ENCODE data around the gene REC8. TPM values are rescaled to one million over a fixed set of nuclear protein-coding genes. Genes with fewer than 3 reads are reported as not detected.

REC8 gene, protein sequence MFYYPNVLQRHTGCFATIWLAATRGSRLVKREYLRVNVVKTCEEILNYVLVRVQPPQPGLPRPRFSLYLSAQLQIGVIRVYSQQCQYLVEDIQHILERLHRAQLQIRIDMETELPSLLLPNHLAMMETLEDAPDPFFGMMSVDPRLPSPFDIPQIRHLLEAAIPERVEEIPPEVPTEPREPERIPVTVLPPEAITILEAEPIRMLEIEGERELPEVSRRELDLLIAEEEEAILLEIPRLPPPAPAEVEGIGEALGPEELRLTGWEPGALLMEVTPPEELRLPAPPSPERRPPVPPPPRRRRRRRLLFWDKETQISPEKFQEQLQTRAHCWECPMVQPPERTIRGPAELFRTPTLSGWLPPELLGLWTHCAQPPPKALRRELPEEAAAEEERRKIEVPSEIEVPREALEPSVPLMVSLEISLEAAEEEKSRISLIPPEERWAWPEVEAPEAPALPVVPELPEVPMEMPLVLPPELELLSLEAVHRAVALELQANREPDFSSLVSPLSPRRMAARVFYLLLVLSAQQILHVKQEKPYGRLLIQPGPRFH
- total RNA-seq (2021) (6.5 and 8.3 TPM in 2 replicates), Bru-seq, nascent RNA (percentile 40 among the genes with signal in this experiment), BruChase-seq, experiment 1, labeled RNA remaining after a 2-hour chase (percentile 47 among the genes with signal in this experiment), BruChase-seq, experiment 2, labeled RNA remaining after a 6-hour chase (percentile 49 among the genes with signal in this experiment)
- long read RNA-seq, result 0 reads

- POLR2A ChIA-PET (ENCODE audit: unreplicated experiment), result no interaction called here
- H3F3A ChIP-seq (ENCODE audit: insufficient read depth, low read depth), result no peaks in the 10 kb centered on the region; the same call in 1 of the 2 replicates
- no TSS peak for BruUV-seq (replicated peaks)
- H3K27ac ChIP-seq, result no peak within 1 kb of the TSS
- no peaks in the 10 kb centered on the region for H3K9me3 ChIP-seq (ENCODE audit: insufficient read depth, low read depth)
- no peaks in the 10 kb centered on the region for H3K27me3 ChIP-seq (ENCODE audit: insufficient read depth, low read depth)
- H4K20me1 ChIP-seq (ENCODE audit: insufficient read depth), result no peaks in the 10 kb centered on the region
- no peaks in the 10 kb centered on the region for H3K4me1 ChIP-seq (replicated peaks; ENCODE audit: insufficient read depth)
- CTCF ChIA-PET, result no interaction called here
- H3K79me2 ChIP-seq (ENCODE audit: low read depth), result no peaks in the 10 kb centered on the region
- DNase-seq, result no peak
- H3K36me3 ChIP-seq (ENCODE audit: low read depth), result no peaks in the 10 kb centered on the region
- intact Hi-C loops (cut with micrococcal nuclease; ENCODE audit: unreplicated experiment), result no loop called here
- TF ChIP-seq EZH2 (IDR thresholded peaks at IDR 0.05; ENCODE audit: low read depth) (no peak), CTCF (conservative IDR thresholded peaks at IDR 0.05) (no peak)
- no peak within 1 kb of the TSS for H2AFZ ChIP-seq
- no peak within 1 kb of the TSS for H3K4me3 ChIP-seq
- no peaks in the 10 kb centered on the region for H3K9me2 ChIP-seq (ENCODE audit: insufficient read depth)
- H3K4me2 ChIP-seq, result no peak within 1 kb of the TSS
These were observed at the start of gene REC8 for GRCh38 chr14:24171422-24172260. TSS of gene REC8 (plus strand) at chr14:24172080. CDS start at chr14:24172553, 473 bp downstream.

DNA sequence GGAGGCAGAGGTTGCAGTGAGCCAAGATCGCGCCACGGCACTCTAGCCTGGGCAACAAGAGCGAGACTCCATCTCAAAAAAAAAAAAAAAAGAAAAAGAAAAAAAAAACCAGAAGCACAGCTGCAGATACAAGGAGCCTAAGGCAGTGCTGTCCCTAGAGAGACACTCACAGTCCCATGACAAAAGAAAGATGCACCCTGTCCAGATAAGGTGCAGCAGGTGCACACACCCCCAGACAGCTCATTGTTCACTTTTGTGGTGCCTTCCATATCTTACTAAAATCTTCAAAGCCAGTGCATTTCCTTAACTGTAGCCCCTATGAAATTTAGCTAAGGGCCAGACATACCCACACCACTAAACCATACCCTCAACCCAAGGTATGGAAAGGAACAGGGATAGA is 49.5 kb upstream of the REC8 start:
- H3K4me2 ChIP-seq, result no peak overlapping the region
- H4K20me1 ChIP-seq (ENCODE audit: insufficient read depth), result no peaks in the 10 kb centered on the region
- H3K4me1 ChIP-seq (replicated peaks; ENCODE audit: insufficient read depth), result no peaks in the 10 kb centered on the region
- no TSS peak for BruUV-seq (replicated peaks)
- no peak overlapping the region for H3K27ac ChIP-seq
- no peaks in the 10 kb centered on the region for H3K9me2 ChIP-seq (ENCODE audit: insufficient read depth)
- no peaks in the 10 kb centered on the region for H3K79me2 ChIP-seq (ENCODE audit: low read depth)
- no peaks in the 10 kb centered on the region for H3K27me3 ChIP-seq (ENCODE audit: insufficient read depth, low read depth)
- TF ChIP-seq CTCF (conservative IDR thresholded peaks at IDR 0.05) (no peak), EZH2 (IDR thresholded peaks at IDR 0.05; ENCODE audit: low read depth) (no peak)
- 0 out of 2 replicates have a peak, but pooled peaks cover 3% of the 10 kb centered on the region for H3K36me3 ChIP-seq (ENCODE audit: low read depth)
- no peak overlapping the region for H3K4me3 ChIP-seq
- intact Hi-C loops (cut with micrococcal nuclease; ENCODE audit: unreplicated experiment), result no loop called here
- H2AFZ ChIP-seq, result no peak overlapping the region
- H3K9me3 ChIP-seq (ENCODE audit: insufficient read depth, low read depth), result no peaks in the 10 kb centered on the region
- no peaks in the 10 kb centered on the region for H3F3A ChIP-seq (ENCODE audit: insufficient read depth, low read depth)
- ChIA-PET CTCF (no interaction called here), POLR2A (ENCODE audit: unreplicated experiment) (no interaction called here)
- DNase-seq, result no peak

DNA sequence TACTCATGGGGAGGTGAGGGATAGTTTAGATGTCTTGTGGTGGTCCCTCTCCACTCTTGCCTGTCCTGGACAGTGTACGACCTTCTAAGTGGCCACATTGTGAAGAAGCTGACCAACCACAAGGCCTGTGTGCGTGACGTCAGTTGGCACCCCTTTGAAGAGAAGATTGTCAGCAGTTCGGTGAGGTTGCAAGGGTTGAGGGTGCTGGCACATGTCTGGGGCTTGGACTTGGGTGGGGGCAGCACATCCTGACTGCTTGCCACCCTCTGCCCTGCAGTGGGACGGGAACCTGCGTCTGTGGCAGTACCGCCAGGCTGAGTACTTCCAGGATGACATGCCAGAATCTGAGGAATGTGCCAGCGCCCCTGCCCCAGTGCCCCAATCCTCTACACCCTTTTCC is 49.0 kb upstream of the REC8 start:
- no TSS peak for BruUV-seq (replicated peaks)
- Histone ChIP-seq H3K27ac (no peak overlapping the region), H4K20me1 (ENCODE audit: insufficient read depth) (no peaks in the 10 kb centered on the region), H3K9me2 (ENCODE audit: insufficient read depth) (no peaks in the 10 kb centered on the region), H3K4me2 (no peak overlapping the region), H2AFZ (no peak overlapping the region), H3K9me3 (ENCODE audit: insufficient read depth, low read depth) (no peaks in the 10 kb centered on the region), H3K4me1 (replicated peaks; ENCODE audit: insufficient read depth) (no peaks in the 10 kb centered on the region), H3F3A (ENCODE audit: insufficient read depth, low read depth) (no peaks in the 10 kb centered on the region), H3K27me3 (ENCODE audit: insufficient read depth, low read depth) (no peaks in the 10 kb centered on the region), H3K79me2 (ENCODE audit: low read depth) (no peaks in the 10 kb centered on the region), H3K36me3 (ENCODE audit: low read depth) (no peaks in the 10 kb centered on the region), H3K4me3 (no peak overlapping the region)
- POLR2A ChIA-PET (ENCODE audit: unreplicated experiment), result no interaction called here
- CTCF ChIA-PET, result no interaction called here
- intact Hi-C loops (cut with micrococcal nuclease; ENCODE audit: unreplicated experiment), result no loop called here
- no peak for DNase-seq
- TF ChIP-seq CTCF (conservative IDR thresholded peaks at IDR 0.05) (no peak), EZH2 (IDR thresholded peaks at IDR 0.05; ENCODE audit: low read depth) (no peak)
